HG03025 (cell line): ENCODE results near the gene DRGX.

ENCODE experiments used
- ATAC-seq: cut with Tn5 transposase; IDR thresholded peaks from one replicate; pipeline ENCODE4 v1.9.1; 2021; ENCODE audit warnings: mild to moderate bottlenecking, moderate library complexity; ENCODE audit not compliant: unreplicated experiment, low FRiP score

Gene DRGX

DNA sequence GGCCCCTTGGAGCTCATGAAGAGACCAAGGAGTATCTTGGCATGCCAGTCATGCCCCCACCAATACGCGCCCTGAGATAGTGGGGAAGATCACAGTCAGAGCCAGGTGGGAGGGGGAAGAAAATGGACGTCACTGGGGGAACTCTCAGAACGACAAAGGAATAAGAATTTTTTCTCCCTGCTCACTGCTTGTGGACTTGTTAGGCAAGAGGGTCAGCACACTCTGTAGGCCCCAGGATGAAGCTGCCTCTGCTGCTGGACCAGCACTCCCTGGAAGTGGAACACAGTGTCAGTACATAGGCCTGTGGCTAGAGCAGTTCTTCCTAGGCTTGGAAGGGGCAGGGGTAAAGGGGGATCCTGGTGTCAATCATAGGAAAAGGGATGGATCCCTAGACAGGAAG is 46.5 kb downstream of the DRGX start:
- ATAC-seq, result no peak

- ATAC-seq, result no peak
Observed at GRCh38 chr10:49348593-49348992, 47.3 kb downstream of the DRGX start.

- no peak for ATAC-seq
Observed at GRCh38 chr10:49347827-49348226, 48.1 kb downstream of the DRGX start.

GRCh38 chr10:49347342-49347741 is 48.5 kb downstream of the DRGX start:
- ATAC-seq, result no peak

DNA sequence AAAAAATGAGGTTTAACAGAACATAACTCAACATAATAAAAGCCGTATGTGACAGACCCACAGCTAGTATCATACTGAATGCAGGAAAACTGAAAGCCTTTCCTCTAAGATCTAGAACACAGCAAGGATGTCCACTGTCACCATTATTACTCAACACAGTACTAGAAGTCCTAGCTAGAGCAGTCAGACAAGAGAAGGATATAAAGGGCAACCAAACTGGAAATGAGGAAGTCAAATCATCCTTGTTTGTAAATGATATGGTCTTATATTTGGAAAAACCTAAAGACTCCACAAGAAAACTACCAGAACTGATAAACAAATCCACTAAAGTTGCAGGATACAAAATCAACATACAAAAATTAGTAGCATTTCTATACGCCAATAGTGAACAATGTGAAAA is 51.0 kb downstream of the DRGX start:
- no peak for ATAC-seq

GRCh38 chr10:49338604-49339003 is 57.3 kb downstream of the DRGX start:
- ATAC-seq, result no peak

GRCh38 chr10:49335364-49335972 is 60.4 kb downstream of the DRGX start:
- no peak for ATAC-seq

GRCh38 chr10:49334964-49335363 is 60.9 kb downstream of the DRGX start:
- ATAC-seq, result no peak

GRCh38 chr10:49333192-49333591 is 62.7 kb downstream of the DRGX start:
- ATAC-seq, result no peak

DNA sequence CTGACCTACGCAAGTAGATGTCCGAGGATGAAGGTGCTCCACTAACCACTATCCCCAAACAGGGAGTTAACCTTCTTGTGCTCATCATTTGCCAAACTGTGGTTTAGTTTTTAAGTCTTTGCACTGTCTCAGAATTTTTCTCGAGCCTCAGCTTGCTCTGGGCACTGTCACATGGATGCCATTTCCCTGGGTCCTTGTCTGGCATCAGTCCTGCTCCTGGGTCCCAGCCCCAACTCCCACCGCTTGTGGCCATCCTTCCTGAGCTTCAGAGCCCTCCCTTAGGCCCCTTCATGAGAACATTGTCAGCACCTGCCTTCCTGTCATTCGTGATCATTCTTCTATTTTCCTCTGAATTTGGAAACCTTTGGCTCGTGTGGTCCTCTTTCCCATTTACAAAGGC is 63.1 kb downstream of the DRGX start:
- no peak for ATAC-seq

DNA sequence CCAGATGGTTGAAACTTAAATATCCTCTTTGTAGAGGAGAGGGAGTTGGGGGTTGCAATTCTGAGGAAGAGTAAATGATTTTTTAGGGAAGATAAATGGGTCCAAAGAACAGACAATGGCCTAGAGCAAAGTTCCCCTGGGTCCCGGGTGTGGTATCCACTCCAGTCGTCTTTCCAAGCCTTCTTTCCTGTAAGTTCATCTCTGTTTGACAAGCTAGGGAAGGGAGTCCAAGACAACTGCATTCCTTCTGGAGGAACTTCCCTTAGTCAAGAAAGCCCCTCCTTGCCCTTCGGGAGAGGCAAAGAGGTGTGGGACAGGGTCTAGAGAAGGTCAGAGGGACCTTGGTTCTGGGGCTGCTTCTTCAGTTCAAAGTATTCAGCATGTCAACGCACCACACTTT is 63.6 kb downstream of the DRGX start:
- no peak for ATAC-seq

DNA sequence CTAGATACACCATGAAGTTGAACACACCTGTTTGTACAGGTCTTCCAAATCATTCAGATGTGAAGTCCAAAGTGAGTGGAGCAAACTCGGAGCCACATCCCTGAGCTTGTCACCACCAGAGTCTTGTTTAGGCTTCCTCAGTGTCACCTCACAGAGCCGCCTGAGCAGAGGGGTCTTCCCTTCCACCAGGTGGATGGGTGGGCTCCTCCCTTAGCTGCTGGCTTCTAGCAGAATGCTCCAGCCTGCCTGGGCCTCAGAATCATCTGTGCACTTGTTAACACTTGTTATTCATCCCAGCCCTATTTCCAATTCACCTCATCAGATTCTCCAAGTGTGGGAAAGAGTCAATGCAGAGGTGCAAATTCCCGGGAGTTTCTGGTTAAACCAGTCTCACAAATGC is 64.5 kb downstream of the DRGX start:
- ATAC-seq, result no peak

DNA sequence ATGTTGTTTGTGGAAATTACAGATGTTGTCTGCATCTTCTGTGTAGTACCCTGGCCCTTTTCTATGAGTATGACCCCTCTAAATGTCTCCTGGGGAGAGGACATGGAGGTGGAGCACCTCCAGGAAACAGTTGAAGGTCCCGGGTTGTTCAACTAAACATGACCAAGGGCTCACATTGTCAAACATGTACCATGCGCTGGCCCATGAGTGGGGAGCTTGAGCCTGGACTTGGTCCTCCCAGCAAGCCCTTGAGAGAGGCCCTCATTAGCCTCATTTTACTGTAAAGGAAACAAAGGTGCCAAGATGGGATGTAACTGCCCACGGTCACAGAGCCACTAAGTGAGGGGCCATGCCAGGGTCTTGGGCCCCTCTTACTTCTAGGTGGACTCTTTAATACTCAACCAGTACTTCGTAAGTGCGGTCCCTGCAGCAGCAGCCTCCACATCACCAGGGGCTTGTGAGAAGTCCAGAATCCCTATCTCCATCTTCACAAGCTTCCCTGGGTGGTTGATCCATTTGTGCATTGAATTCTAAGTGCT is 65.7 kb downstream of the DRGX start:
- ATAC-seq, result no peak

GRCh38 chr10:49329146-49329505 is 66.8 kb downstream of the DRGX start:
- ATAC-seq, result no peak

- no peak for ATAC-seq
Observed at GRCh38 chr10:49328401-49329145, 67.3 kb downstream of the DRGX start.

DNA sequence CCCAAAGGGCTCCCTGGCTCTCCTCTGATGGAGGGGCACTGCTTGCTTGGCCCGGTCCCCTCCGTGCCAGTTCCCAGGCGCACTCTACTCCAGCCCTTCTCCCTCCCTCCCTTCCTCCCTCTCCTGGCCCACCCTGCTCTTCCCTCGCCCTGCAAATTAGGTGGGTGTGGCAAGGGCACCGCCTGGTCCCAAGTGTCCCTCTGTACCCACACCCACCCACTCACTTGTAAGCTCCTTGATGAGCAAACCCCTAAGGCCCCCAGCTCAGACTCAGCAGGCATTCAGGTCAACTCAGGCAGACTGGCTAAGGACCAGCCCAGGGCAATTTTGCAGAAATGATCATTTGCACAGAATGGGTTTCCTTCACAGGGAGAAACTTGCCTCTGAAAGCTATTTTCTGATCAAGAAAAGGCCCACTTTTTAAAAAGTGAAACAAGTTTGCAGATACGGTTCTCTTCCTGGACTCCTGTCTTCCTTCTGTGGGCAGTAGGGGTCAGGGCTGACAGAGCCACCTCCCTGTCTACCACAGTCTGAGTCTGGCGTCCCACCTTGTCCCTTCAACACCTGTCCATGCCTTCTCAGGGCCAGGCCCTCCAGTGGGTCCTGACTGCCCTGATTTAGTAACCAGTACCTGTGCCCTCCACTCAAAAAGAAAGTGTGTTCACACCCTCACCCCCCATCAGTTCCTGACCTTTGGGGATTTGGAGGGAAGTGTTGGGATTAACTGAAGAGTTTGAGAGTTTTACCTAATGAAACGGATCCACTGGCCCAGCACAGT is 68.7 kb downstream of the DRGX start:
- no peak for ATAC-seq

- ATAC-seq, result no peak
Observed at GRCh38 chr10:49325916-49326783, 69.7 kb downstream of the DRGX start.

DNA sequence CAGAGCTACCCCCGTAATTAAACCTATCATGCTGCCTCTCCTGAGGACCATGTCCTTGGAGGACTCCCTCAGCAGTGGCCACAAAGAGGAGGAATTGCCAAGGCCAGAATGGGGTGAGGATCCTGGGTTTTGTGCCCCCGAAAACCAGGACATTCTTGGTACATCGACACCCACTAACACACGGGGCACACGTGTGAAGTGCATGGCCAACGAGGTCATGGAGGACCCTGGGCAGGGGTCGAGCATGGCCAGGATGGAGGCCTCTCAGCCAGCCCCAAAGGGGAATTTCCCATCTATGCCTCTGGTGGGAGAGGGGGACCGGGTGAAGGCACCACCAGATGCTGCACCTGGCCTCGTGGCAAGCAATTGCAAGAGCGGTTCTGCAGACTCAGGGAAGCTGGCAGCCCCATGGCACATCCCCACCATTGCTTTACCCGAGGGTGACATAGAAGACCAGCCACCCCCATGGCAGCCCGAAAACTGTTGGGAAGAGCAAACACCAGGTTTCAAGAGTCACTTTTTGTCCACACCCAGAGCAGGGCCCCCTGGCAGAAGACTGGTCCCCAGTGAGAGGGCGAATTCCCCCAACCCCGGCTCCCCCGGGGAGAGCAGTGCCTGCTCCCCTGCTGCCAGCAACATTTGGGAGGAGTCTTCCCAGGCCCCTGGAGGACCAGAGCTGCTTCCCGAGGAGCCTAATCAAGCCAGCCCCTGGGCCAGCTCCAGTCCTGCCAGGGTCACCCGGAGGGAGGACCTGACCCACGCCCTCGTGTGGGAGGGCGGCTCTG is 70.6 kb downstream of the DRGX start:
- ATAC-seq, result no peak

- ATAC-seq, result no peak
Observed at GRCh38 chr10:49324711-49325110, 71.2 kb downstream of the DRGX start.

- no peak for ATAC-seq
Observed at GRCh38 chr10:49323896-49324270, 72.0 kb downstream of the DRGX start.
